Activated T-cell treated with anti-CD3 and anti-CD28 coated beads, Interleukin-2, amount 50 U/mL, for 48 hours (primary cell): ENCODE measurements around the gene ITFG2.
"Not testable (repeated sequence)": the region's sequence is repeated elsewhere in the genome, so short reads cannot be mapped to it uniquely, and the experiment has no call there.

Experiments used
- DNase-seq, 2 experiments: peaks; one replicate each; pipeline ENCODE4 v3.0.0-alpha.2; 2020

Gene ITFG2

GRCh38 chr12:2832550-2833127, 20.2 kb downstream of the ITFG2 start:
- no peak for DNase-seq

GRCh38 chr12:2833327-2833726, 20.9 kb downstream of the ITFG2 start:
- DNase-seq, result no peak

GRCh38 chr12:2833810-2834209, 21.3 kb downstream of the ITFG2 start:
- no peak for DNase-seq

- DNase-seq, result no peak
Measured at GRCh38 chr12:2834581-2835491, 22.4 kb downstream of the ITFG2 start, which contains the start of gene NRIP2. NRIP2 (minus strand) TSS chr12:2835035; CDS start chr12:2834983, 52 bp downstream.

- no peak for DNase-seq
Measured at GRCh38 chr12:2835691-2836403, 23.4 kb downstream of the ITFG2 start.

GRCh38 chr12:2836574-2836973, 24.1 kb downstream of the ITFG2 start:
- no peak for DNase-seq

- DNase-seq, result no peak
Measured at GRCh38 chr12:2841056-2841650, 28.7 kb downstream of the ITFG2 start.

GRCh38 chr12:2842948-2843347, 30.5 kb downstream of the ITFG2 start:
- no peak for DNase-seq

- DNase-seq, result no peak
Measured at GRCh38 chr12:2844786-2845185, 32.3 kb downstream of the ITFG2 start.

GRCh38 chr12:2845280-2845679, 32.8 kb downstream of the ITFG2 start:
- no peak for DNase-seq

- DNase-seq, result no peak
Measured at GRCh38 chr12:2851931-2852330, 39.5 kb downstream of the ITFG2 start.

GRCh38 chr12:2853626-2854025, 41.2 kb downstream of the ITFG2 start:
- DNase-seq, result peak; percentile 68 to 72

GRCh38 chr12:2854669-2855453, 42.4 kb downstream of the ITFG2 start:
- no peak for DNase-seq

GRCh38 chr12:2855546-2855945, 43.1 kb downstream of the ITFG2 start:
- no peak for DNase-seq

- DNase-seq, result no peak
Measured at GRCh38 chr12:2856051-2856450, 43.6 kb downstream of the ITFG2 start.

- DNase-seq, result no peak
Measured at GRCh38 chr12:2857021-2857431, 44.6 kb downstream of the ITFG2 start, which contains the start of gene TEX52. TEX52 (minus strand) TSS chr12:2857039; CDS start chr12:2857026, 13 bp downstream.

GRCh38 chr12:2857576-2857975, 45.1 kb downstream of the ITFG2 start:
- DNase-seq, result no peak

- no peak for DNase-seq
Measured at GRCh38 chr12:2858334-2858733, 45.9 kb downstream of the ITFG2 start.

GRCh38 chr12:2858944-2859421, 46.5 kb downstream of the ITFG2 start:
- DNase-seq, result no peak

GRCh38 chr12:2860170-2860569, 47.7 kb downstream of the ITFG2 start:
- no peak for DNase-seq

- no peak for DNase-seq
Measured at GRCh38 chr12:2862876-2863275, 50.4 kb downstream of the ITFG2 start.

GRCh38 chr12:2863402-2863801, 50.9 kb downstream of the ITFG2 start:
- DNase-seq, result not testable (repeated sequence)
